Type B pancreatic cell (in vitro differentiated cells): Measurements from ENCODE around the gene DNAH8. TPM values are rescaled to one million over a fixed set of nuclear protein-coding genes. Genes with fewer than 3 reads are reported as not detected.

Source experiments
- DNase-seq: peaks from one replicate; pipeline ENCODE4 v3.0.0; 2021; ENCODE audit warnings: mixed read lengths; ENCODE audit not compliant: unreplicated experiment; ENCODE audit errors: extremely low spot score
- H3K27ac Mint-ChIP-seq: 2 replicates; pipeline ENCODE4 v1.8.0; 2021; ENCODE audit warnings: mild to moderate bottlenecking, mixed read lengths
- H3K27me3 Mint-ChIP-seq: 2 replicates; pipeline ENCODE4 v1.8.0; 2021; ENCODE audit warnings: mixed read lengths
- H3K36me3 Mint-ChIP-seq: 2 replicates; pipeline ENCODE4 v1.8.0; 2021; ENCODE audit warnings: mixed read lengths
- H3K4me1 Mint-ChIP-seq: one replicate; pipeline ENCODE4 v1.8.0; 2021; ENCODE audit warnings: mixed read lengths; ENCODE audit not compliant: unreplicated experiment
- H3K4me3 Mint-ChIP-seq: 2 replicates; pipeline ENCODE4 v1.8.0; 2021; ENCODE audit warnings: mild to moderate bottlenecking, mixed read lengths
- H3K9me3 Mint-ChIP-seq: 2 replicates; pipeline ENCODE4 v1.8.0; 2021; ENCODE audit warnings: mixed read lengths
- CTCF ChIP-seq: fragments of 200-600 bp; sonication (generic); conservative IDR thresholded peaks from 2 replicates; pipeline ENCODE4 v1.5.0; 2021; ENCODE audit warnings: antibody characterized with exemption, mild to moderate bottlenecking
- total RNA-seq: library from RNA; stranded (reverse); gene quantifications from 2 replicates; pipeline ENCODE4 v1.2.1, GENCODE V29; 2021; ENCODE audit warnings: low replicate concordance

The DNAH8 gene
- total RNA-seq, 1 donor from 2014 or later: 0.05 TPM

GRCh38 chr6:39077882-39078594 is 362.9 kb downstream of the DNAH8 start:
- Mint-ChIP-seq H3K4me1 (peaks cover 5% of the 10 kb centered on the region), H3K27me3 (no peaks in the 10 kb centered on the region), H3K36me3 (no peaks in the 10 kb centered on the region), H3K27ac (no peak overlapping the region), H3K9me3 (no peaks in the 10 kb centered on the region), H3K4me3 (no peak overlapping the region)
- no peak for TF ChIP-seq CTCF
- no peak for DNase-seq

GRCh38 chr6:39078695-39079094 is 363.6 kb downstream of the DNAH8 start:
- Mint-ChIP-seq H3K36me3 (no peaks in the 10 kb centered on the region), H3K9me3 (no peaks in the 10 kb centered on the region), H3K27ac (no peak overlapping the region), H3K4me1 (peaks cover 5% of the 10 kb centered on the region), H3K4me3 (no peak overlapping the region), H3K27me3 (no peaks in the 10 kb centered on the region)
- no peak for TF ChIP-seq CTCF
- peak; percentile 37 for DNase-seq

- DNase-seq: peak; percentile 42
- no peaks in the 10 kb centered on the region for H3K36me3 Mint-ChIP-seq
- peaks cover 3% of the 10 kb centered on the region for H3K27me3 Mint-ChIP-seq
- H3K9me3 Mint-ChIP-seq: no peaks in the 10 kb centered on the region
- H3K4me3 Mint-ChIP-seq: no peak overlapping the region
- peaks cover 5% of the 10 kb centered on the region for H3K4me1 Mint-ChIP-seq
- H3K27ac Mint-ChIP-seq: no peak overlapping the region
- no peak for TF ChIP-seq CTCF
Observed at GRCh38 chr6:39079197-39080125, 364.4 kb downstream of the DNAH8 start.

Other genes with a start within 250 kb of the DNAH8 start
- gene BTBD9, start 75.4 kb upstream of the DNAH8 start, total RNA-seq: 14.9 and 16.0 TPM in 2 replicates
- gene GLO1, start 12.2 kb upstream of the DNAH8 start, total RNA-seq: 86.9 and 98.4 TPM in 2 replicates